ENCODE data around the gene ZBTB11. TPM values are rescaled to one million over a fixed set of nuclear protein-coding genes. Genes with fewer than 3 reads are reported as not detected.
A peak's percentile ranks its signal among the peaks of the same experiment; 100 is the strongest.
"Not testable (repeated sequence)": the region's sequence is repeated elsewhere in the genome, so short reads cannot be mapped to it uniquely, and the experiment has no call there.

The ZBTB11 gene
- total RNA-seq, 1 donor from 2014 or later: 11.8 TPM

- TF ChIP-seq CTCF (conservative IDR thresholded peaks at IDR 0.05; ENCODE audit: low read depth, low read length): no peak
- no peak overlapping the region for H3K4me3 ChIP-seq (ENCODE audit: low read depth, low read length)
- DNase-seq (ENCODE audit: low read depth): no peak
Observed at GRCh38 chr3:101625879-101626278, 51.1 kb downstream of the ZBTB11 start.

- no peak for TF ChIP-seq CTCF (conservative IDR thresholded peaks at IDR 0.05; ENCODE audit: low read depth, low read length)
- no peak overlapping the region for H3K4me3 ChIP-seq (ENCODE audit: low read depth, low read length)
- DNase-seq (ENCODE audit: low read depth): no peak
Observed at GRCh38 chr3:101624857-101625256, 52.1 kb downstream of the ZBTB11 start.

GRCh38 chr3:101623656-101624055 lies 53.3 kb downstream of the ZBTB11 start:
- no peak for DNase-seq (ENCODE audit: low read depth)
- no peak for TF ChIP-seq CTCF (conservative IDR thresholded peaks at IDR 0.05; ENCODE audit: low read depth, low read length)
- H3K4me3 ChIP-seq (ENCODE audit: low read depth, low read length): no peak overlapping the region

- no peak overlapping the region for H3K4me3 ChIP-seq (ENCODE audit: low read depth, low read length)
- DNase-seq (ENCODE audit: low read depth): no peak
- no peak for TF ChIP-seq CTCF (conservative IDR thresholded peaks at IDR 0.05; ENCODE audit: low read depth, low read length)
Observed at GRCh38 chr3:101619734-101620133, 57.2 kb downstream of the ZBTB11 start.

GRCh38 chr3:101618726-101619125 lies 58.2 kb downstream of the ZBTB11 start:
- no peak overlapping the region for H3K4me3 ChIP-seq (ENCODE audit: low read depth, low read length)
- TF ChIP-seq CTCF (conservative IDR thresholded peaks at IDR 0.05; ENCODE audit: low read depth, low read length): no peak

GRCh38 chr3:101617478-101617877 lies 59.5 kb downstream of the ZBTB11 start:
- TF ChIP-seq CTCF (conservative IDR thresholded peaks at IDR 0.05; ENCODE audit: low read depth, low read length): no peak
- DNase-seq (ENCODE audit: low read depth): no peak
- H3K4me3 ChIP-seq (ENCODE audit: low read depth, low read length): no peak overlapping the region

More at GRCh38 chr3:101618726-101619125, 58.2 kb downstream of the ZBTB11 start:
- no peak for DNase-seq (ENCODE audit: low read depth)

GRCh38 chr3:101615525-101615924 lies 61.4 kb downstream of the ZBTB11 start:
- no peak for DNase-seq (ENCODE audit: low read depth)
- no peak for TF ChIP-seq CTCF (conservative IDR thresholded peaks at IDR 0.05; ENCODE audit: low read depth, low read length)
- no peak overlapping the region for H3K4me3 ChIP-seq (ENCODE audit: low read depth, low read length)

- not testable (repeated sequence) for H3K4me3 ChIP-seq (ENCODE audit: low read depth, low read length)
- peak; percentile 13 for DNase-seq (ENCODE audit: low read depth)
Observed at GRCh38 chr3:101613014-101613413, 63.9 kb downstream of the ZBTB11 start.
